NCI-H2107 (cell line): ENCODE results near the gene PPIP5K2.
"Not testable (repeated sequence)": the region's sequence is repeated elsewhere in the genome, so short reads cannot be mapped to it uniquely, and the experiment has no call there.

ENCODE experiments used
- DNase-seq: peaks from one replicate; lab custom pipeline; 2025; lab: John Stamatoyannopoulos, UW

PPIP5K2 gene

GRCh38 chr5:103119765-103120606 is at the start of gene PPIP5K2, which contains the start of gene GIN1:
PPIP5K2 (plus strand) TSS chr5:103120301; CDS start chr5:103129590, 9,289 bp downstream.
GIN1 (minus strand) TSS chr5:103120138; CDS start chr5:103108707, 11,431 bp downstream.
- peak; percentile 79 for DNase-seq

DNA sequence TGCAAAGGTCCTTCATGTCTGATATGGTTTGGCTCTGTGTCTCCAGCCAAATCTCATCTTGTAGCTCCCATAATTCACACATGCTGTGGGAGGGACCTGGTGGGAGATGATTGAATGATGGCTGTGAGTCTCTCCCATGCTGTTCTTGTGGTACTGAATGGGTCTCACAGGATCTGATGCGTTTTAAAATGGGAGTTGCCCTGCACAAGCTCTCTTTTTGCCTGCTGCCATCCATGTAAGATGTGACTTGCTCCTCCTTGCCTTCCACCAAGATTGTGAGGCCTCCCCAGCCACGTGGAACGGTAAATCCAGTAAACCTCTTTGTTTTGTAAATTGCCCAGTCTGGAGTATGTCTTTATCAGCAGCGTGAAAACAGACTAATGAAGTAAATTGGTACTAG is 46.6 kb upstream of the PPIP5K2 start:
- DNase-seq, result not testable (repeated sequence)

DNA sequence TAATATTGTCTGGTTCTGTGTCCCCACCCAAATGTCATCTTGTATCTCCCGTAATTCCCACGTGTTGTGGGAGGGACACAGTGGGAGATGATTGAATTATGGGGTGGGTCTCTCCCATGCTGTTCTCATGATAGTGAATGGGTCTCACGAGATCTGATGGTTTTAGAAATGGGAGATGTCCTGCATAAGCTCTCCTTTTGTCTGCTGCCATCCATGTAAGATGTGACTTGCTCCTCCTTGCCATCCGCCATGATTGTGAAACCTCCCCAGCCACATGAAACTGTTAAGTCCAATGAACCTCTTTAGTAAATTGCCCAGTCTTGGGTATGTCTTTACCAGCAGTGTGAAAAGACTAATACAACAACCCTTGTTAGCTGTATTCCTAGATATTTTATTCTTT is 44.7 kb upstream of the PPIP5K2 start:
- no peak for DNase-seq

DNA sequence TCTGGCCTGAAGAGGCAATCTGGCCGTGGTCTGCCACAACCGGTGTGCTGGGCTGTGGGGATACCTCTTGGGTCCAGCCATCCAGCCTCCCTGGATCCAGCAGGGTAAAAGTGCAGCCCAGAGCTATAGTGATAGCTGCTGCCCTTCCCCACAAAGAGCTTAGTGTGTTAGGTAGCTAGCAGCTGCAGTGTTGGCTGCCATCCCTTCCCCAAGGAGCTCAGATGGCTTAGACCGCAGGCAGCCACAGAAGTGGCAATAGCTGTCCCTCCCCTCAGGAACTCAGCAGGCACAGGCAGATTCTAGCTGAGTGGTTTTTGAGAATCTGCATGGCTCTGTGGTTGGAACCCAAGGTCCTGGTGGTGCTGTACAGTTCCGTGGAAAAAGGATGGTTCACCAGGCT is 40.3 kb upstream of the PPIP5K2 start:
- no peak for DNase-seq

- DNase-seq, result no peak
Observed at GRCh38 chr5:103086547-103086946, 33.6 kb upstream of the PPIP5K2 start.

GRCh38 chr5:103089272-103089671 is 30.8 kb upstream of the PPIP5K2 start:
- DNase-seq, result no peak

DNA sequence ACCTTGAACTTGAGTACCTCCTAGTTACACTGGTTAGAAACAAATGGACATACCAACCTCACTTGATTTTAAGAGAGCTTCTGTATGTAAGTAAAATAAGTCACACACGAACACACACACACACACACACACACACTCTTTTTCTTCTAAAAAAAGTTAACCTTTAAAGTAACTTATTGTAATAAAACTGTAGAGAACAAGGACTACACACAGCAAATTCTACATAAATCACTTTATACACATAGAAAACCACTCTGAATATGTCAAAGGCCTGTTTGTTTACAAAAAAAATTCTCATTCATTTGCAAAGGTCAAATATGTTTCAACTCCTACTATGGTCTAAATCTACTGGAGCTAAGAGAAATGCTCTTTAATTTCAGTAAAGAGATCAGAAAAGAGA is 29.3 kb upstream of the PPIP5K2 start:
- no peak for DNase-seq

GRCh38 chr5:103092676-103093075 is 27.4 kb upstream of the PPIP5K2 start:
- DNase-seq, result no peak

DNA sequence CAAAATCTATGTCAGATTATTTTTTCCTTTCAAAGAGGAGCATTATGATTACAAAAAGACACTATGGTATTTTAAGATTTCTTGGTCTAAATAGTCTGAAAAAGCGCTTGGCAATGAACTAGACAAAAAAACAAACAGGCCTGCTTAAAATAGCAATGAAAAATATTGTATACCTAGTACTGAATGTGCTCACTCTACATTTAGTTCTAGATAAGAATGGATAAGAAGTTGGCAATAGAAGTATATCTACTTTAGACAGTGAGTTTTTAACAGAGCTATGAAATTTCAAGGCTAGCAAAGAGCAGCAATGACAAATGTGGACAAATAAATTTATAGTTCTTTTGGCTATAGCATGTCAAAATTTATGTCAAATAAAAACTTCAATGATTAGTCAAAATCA is 26.4 kb upstream of the PPIP5K2 start:
- DNase-seq, result no peak

GRCh38 chr5:103094737-103095136 is 25.4 kb upstream of the PPIP5K2 start:
- no peak for DNase-seq

DNA sequence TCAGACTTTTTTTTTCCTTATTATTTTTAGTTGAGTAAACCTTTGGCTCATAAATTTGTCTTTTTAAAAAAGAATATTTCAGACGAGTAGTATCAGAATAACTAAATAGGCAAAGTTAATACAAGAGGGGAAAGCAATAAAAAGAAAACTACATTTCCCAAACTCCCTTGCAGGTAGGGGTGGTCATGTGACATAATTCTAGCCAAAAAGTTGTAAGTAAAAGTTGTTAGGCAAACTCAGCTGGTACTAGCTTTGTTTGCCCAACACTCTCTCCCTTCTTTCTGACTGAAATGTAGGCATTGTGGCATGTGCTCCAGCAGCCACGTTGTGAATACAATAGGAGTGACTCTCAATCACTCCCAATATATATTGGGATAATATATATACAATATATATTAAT is 21.1 kb upstream of the PPIP5K2 start:
- DNase-seq, result no peak

- DNase-seq, result no peak
Observed at GRCh38 chr5:103101079-103101750, 18.9 kb upstream of the PPIP5K2 start.

DNA sequence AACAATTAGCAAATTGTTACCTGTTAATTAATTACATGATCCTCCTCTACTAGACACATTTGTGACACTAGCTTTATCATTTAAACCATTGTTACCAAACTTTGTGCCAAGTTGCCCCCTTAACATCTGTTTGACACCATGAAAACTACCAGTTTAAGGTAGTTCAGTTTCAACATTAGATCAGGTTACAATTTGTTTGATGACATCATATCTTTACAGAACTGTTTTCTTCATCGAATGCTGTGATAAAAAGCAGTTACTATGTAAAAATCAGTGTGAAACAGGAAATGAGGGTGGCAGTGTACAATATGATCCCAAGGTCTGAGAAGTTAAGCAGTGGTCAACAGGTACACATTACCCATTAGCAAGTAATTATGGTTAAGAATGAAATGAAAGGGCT is 17.9 kb upstream of the PPIP5K2 start:
- no peak for DNase-seq

- no peak for DNase-seq
Observed at GRCh38 chr5:103108086-103108485, 12.0 kb upstream of the PPIP5K2 start.

- DNase-seq, result no peak
Observed at GRCh38 chr5:103109277-103109676, 10.8 kb upstream of the PPIP5K2 start.

- no peak for DNase-seq
Observed at GRCh38 chr5:103110403-103110802, 9.7 kb upstream of the PPIP5K2 start.

GRCh38 chr5:103111468-103111867 is 8.6 kb upstream of the PPIP5K2 start:
- DNase-seq, result no peak

- DNase-seq, result no peak
Observed at GRCh38 chr5:103112910-103113309, 7.2 kb upstream of the PPIP5K2 start.

DNA sequence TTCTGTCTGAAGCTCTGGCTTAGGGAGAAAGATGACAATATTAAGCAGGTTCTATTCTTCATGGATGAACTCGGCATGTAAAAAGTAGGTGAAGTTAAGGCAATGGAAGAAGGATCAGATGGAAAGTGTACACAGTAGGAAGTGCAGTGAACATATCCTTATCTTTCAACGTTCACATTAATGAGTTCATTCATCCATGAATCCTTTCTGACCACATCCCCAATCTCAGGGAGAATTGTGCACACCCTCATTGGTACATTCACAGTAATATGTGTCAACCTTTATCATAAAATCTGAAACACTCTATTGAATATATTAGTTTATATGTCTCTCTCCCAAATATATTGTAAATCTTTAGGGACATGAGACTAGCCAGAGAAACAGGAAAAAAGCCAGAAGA is 5.7 kb upstream of the PPIP5K2 start:
- DNase-seq, result no peak

GRCh38 chr5:103117471-103117991 is 2.6 kb upstream of the PPIP5K2 start:
- DNase-seq, result no peak

- no peak for DNase-seq
Observed at GRCh38 chr5:103119070-103119764, 884 bp upstream of the PPIP5K2 start.

- DNase-seq, result no peak
Observed at GRCh38 chr5:103120607-103121200, 603 bp downstream of the PPIP5K2 start.
